ENCODE measurements around the gene TNFAIP1. TPM values are rescaled to one million over a fixed set of nuclear protein-coding genes. Genes with fewer than 3 reads are reported as not detected.

TNFAIP1 gene
- total and polyA plus RNA-seq, 2 donors (not counting 1 experiment from before 2014, with no cell fraction given): 23.0 to 40.7 TPM

- H4K20me1 ChIP-seq (ENCODE audit: control insufficient read depth, extremely low read depth, insufficient read depth, low read length): no peaks in the 10 kb centered on the region
- no peaks in the 10 kb centered on the region for H3K27me3 ChIP-seq (ENCODE audit: control insufficient read depth, insufficient read depth, low read length)
- H2AFZ ChIP-seq (ENCODE audit: low read length): no peak overlapping the region
- no peak overlapping the region for H3K4me2 ChIP-seq (ENCODE audit: extremely low read depth, insufficient read depth, low read length)
- no peak for DNase-seq (ENCODE audit: low read depth in 2 of 2)
- H3K9ac ChIP-seq (ENCODE audit: insufficient read depth, low read length): no peak overlapping the region
- no peak for TF ChIP-seq EZH2 (IDR thresholded peaks at IDR 0.05; ENCODE audit: low read length, missing control alignments)
- H3K27ac ChIP-seq (ENCODE audit: insufficient read depth, low read length): no peak overlapping the region
- no peaks in the 10 kb centered on the region for H3K4me1 ChIP-seq (ENCODE audit: control insufficient read depth, extremely low read depth, insufficient read depth, low read length)
- H3K4me3 ChIP-seq (replicated peaks in 1 of 4; ENCODE audit: control extremely low read depth in 1 of 4, insufficient read depth in 1 of 4, low read depth in 3 of 4, low read length in 4 of 4): no peak overlapping the region
- no peaks in the 10 kb centered on the region for H3K9me3 ChIP-seq (ENCODE audit: control insufficient read depth, insufficient read depth, low read depth, low read length)
- H3K79me2 ChIP-seq (ENCODE audit: control insufficient read depth, insufficient read depth, low read length): no peaks in the 10 kb centered on the region
- peaks cover 4% of the 10 kb centered on the region for H3K36me3 ChIP-seq (ENCODE audit: control insufficient read depth, insufficient read depth, low read length)
These were observed 49.8 kb downstream of the TNFAIP1 start for GRCh38 chr17:28385406-28385805.

GRCh38 chr17:28386391-28386790 is 50.8 kb downstream of the TNFAIP1 start:
- Histone ChIP-seq H3K27me3 (ENCODE audit: control insufficient read depth, insufficient read depth, low read length) (no peaks in the 10 kb centered on the region), H3K4me2 (ENCODE audit: extremely low read depth, insufficient read depth, low read length) (no peak overlapping the region), H3K9ac (ENCODE audit: insufficient read depth, low read length) (no peak overlapping the region), H3K4me1 (ENCODE audit: control insufficient read depth, extremely low read depth, insufficient read depth, low read length) (no peaks in the 10 kb centered on the region), H3K4me3 (replicated peaks in 1 of 4; ENCODE audit: control extremely low read depth in 1 of 4, insufficient read depth in 1 of 4, low read depth in 3 of 4, low read length in 4 of 4) (no peak overlapping the region), H3K79me2 (ENCODE audit: control insufficient read depth, insufficient read depth, low read length) (no peaks in the 10 kb centered on the region), H4K20me1 (ENCODE audit: control insufficient read depth, extremely low read depth, insufficient read depth, low read length) (no peaks in the 10 kb centered on the region), H3K9me3 (ENCODE audit: control insufficient read depth, insufficient read depth, low read depth, low read length) (no peaks in the 10 kb centered on the region), H2AFZ (ENCODE audit: low read length) (no peak overlapping the region), H3K36me3 (ENCODE audit: control insufficient read depth, insufficient read depth, low read length) (peaks cover 4% of the 10 kb centered on the region), H3K27ac (ENCODE audit: insufficient read depth, low read length) (no peak overlapping the region)
- DNase-seq (ENCODE audit: low read depth in 2 of 2): no peak
- TF ChIP-seq CTCF (conservative IDR thresholded peaks at IDR 0.05 in 1 of 2, IDR thresholded peaks at IDR 0.05 in 1 of 2; ENCODE audit: low read depth in 1 of 2, low read length in 2 of 2) (no peak), EZH2 (IDR thresholded peaks at IDR 0.05; ENCODE audit: low read length, missing control alignments) (no peak)

GRCh38 chr17:28388106-28388505 is 52.5 kb downstream of the TNFAIP1 start:
- H4K20me1 ChIP-seq (ENCODE audit: control insufficient read depth, extremely low read depth, insufficient read depth, low read length): no peaks in the 10 kb centered on the region
- no peak overlapping the region for H2AFZ ChIP-seq (ENCODE audit: low read length)
- H3K4me3 ChIP-seq (replicated peaks in 1 of 4; ENCODE audit: control extremely low read depth in 1 of 4, insufficient read depth in 1 of 4, low read depth in 3 of 4, low read length in 4 of 4): no peak overlapping the region
- H3K27ac ChIP-seq (ENCODE audit: insufficient read depth, low read length): no peak overlapping the region
- H3K27me3 ChIP-seq (ENCODE audit: control insufficient read depth, insufficient read depth, low read length): no peaks in the 10 kb centered on the region
- H3K36me3 ChIP-seq (ENCODE audit: control insufficient read depth, insufficient read depth, low read length): peaks cover 4% of the 10 kb centered on the region
- H3K4me2 ChIP-seq (ENCODE audit: extremely low read depth, insufficient read depth, low read length): no peak overlapping the region
- no peak overlapping the region for H3K9ac ChIP-seq (ENCODE audit: insufficient read depth, low read length)
- no peaks in the 10 kb centered on the region for H3K79me2 ChIP-seq (ENCODE audit: control insufficient read depth, insufficient read depth, low read length)
- no peaks in the 10 kb centered on the region for H3K4me1 ChIP-seq (ENCODE audit: control insufficient read depth, extremely low read depth, insufficient read depth, low read length)
- no peaks in the 10 kb centered on the region for H3K9me3 ChIP-seq (ENCODE audit: control insufficient read depth, insufficient read depth, low read depth, low read length)
- DNase-seq (ENCODE audit: low read depth in 2 of 2): no peak
- TF ChIP-seq EZH2 (IDR thresholded peaks at IDR 0.05; ENCODE audit: low read length, missing control alignments) (no peak), CTCF (conservative IDR thresholded peaks at IDR 0.05 in 1 of 2, IDR thresholded peaks at IDR 0.05 in 1 of 2; ENCODE audit: low read depth in 1 of 2, low read length in 2 of 2) (no peak)

Data from fibroblast of lung (primary cell).